Stimulated activated CD8-positive, alpha-beta memory T cell treated with anti-CD3 and anti-CD28 coated beads, Interleukin-2, amount 100 ng/mL, for 1 hour (primary cell): ENCODE data around the gene RNF141.
A peak's percentile ranks its signal among the peaks of the same experiment; 100 is the strongest.

ENCODE experiments used
- DNase-seq, 2 donors: peaks; one replicate each; pipeline ENCODE4 v3.0.0-alpha.2; 2020; ENCODE audit warnings: low read depth in 2 of 2

Gene RNF141, protein sequence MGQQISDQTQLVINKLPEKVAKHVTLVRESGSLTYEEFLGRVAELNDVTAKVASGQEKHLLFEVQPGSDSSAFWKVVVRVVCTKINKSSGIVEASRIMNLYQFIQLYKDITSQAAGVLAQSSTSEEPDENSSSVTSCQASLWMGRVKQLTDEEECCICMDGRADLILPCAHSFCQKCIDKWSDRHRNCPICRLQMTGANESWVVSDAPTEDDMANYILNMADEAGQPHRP

DNA sequence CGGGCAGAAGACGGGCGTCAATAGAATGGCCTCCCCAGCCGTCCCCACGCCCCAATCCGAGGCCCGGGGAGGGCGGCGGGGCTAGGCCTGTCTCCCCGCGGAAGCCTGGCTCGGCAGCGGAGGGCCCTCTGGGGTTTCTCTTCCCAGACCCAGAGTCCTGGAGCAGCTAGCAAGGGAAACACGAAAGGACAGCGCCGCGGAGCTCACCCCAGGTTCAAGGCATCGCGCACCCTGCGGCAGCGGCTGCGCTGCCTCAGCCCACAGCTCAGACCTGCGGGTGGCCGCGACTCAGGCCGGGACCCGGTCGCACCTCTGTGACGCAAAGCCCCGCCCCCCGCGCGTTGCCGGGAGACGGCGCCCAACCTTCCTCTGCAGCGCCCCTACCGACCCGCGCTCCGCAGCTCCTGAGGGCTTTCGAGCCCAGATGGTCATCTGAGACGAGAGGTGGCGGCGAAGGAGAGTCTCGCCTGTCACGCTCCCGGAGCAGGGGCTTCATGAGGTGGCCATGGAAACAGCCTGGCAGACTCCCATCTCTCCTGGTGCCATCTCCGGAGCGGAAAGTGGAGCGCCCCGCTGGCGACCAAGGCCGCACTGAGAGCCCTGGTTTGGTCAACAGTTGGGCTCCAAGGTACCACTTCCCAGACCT is at the start of gene RNF141:
RNF141 (minus strand) TSS at position 273 of the 646 bp plus-strand sequence. CDS start 7,029 bp downstream, outside the sequence.
- DNase-seq: peak; percentile 91 to 92

- no peak for DNase-seq
Observed at GRCh38 chr11:10590218-10590915, 49.4 kb upstream of the RNF141 start.

DNA sequence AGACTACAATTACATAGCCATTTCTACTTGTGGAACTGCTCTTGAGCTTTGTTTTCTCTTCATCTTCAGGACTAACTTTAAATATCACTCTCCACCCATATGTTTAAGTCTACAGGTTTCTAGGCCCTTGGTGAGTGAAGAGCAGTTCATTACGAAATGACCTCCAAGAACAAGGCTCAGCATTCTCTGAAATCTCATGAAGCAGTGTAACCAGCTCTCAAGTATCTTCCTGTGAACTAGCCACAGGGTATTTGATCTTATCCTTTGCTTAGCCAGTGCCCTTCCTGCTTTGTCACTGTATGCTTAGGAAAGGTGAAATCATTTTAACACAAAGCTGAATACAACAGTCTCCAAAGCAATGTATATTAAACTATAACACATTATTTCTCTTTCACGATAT is 47.9 kb upstream of the RNF141 start:
- DNase-seq: no peak

- no peak for DNase-seq
Observed at GRCh38 chr11:10587995-10588394, 47.0 kb upstream of the RNF141 start.

DNA sequence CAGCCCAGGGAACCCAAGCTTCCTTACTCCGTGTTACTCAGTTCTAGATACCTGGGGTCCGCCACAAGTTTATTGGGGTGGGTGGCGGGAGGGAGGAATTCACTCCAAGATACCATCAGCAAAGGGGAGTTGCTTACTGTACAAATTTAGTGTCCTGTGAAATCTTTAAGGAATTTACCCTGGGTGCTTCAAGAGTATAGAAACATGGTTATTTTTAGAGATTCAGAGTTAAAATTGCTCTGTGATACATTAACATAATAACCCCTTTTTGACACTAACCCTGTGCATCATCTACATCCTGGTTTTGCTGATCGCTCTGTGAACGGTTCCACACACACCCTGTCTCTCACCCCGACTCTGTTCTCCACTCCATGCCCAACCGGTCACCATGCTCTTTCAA is 46.4 kb upstream of the RNF141 start:
- no peak for DNase-seq

GRCh38 chr11:10584071-10584501 is 43.1 kb upstream of the RNF141 start:
- DNase-seq: no peak

GRCh38 chr11:10581481-10582019 is 40.6 kb upstream of the RNF141 start:
- DNase-seq: no peak

- no peak for DNase-seq
Observed at GRCh38 chr11:10580623-10581022, 39.6 kb upstream of the RNF141 start.

DNA sequence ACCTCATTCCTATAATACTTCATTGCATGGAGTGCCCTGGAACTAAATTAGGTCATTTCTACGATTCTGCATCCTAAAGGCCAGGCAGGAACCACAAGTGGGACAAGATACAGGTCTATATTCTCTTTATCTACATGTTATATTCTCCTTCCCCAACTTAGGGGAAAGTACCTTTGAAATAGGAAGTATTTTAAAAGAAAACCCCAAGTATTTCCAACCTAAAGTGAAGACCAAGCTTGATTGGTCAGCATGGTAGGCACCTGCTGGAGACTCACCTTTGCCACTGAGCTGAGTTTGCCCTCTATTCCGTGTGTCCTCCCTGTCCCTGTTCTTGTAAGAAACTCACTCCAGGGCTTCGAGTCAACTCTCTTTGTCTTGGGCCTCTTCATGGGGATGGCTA is 38.7 kb upstream of the RNF141 start:
- DNase-seq: no peak

DNA sequence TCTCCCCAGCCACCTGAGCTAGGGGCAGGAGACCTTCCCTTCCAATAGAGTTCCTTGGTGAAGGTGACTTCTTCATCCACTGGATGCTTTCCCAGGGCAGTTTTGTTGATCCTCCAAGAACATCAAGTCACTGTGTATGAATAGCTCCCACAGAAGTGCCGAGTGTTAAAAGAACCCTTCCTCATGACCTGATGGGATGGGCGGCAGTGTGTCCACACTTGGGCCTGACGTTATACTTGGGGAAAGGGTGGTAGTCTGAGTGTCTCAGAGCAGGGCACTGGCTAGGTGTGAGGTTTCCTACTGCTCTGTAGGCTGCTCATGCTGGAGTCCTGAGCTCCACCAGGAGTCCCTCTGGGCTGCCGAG is 35.0 kb upstream of the RNF141 start:
- DNase-seq: no peak

DNA sequence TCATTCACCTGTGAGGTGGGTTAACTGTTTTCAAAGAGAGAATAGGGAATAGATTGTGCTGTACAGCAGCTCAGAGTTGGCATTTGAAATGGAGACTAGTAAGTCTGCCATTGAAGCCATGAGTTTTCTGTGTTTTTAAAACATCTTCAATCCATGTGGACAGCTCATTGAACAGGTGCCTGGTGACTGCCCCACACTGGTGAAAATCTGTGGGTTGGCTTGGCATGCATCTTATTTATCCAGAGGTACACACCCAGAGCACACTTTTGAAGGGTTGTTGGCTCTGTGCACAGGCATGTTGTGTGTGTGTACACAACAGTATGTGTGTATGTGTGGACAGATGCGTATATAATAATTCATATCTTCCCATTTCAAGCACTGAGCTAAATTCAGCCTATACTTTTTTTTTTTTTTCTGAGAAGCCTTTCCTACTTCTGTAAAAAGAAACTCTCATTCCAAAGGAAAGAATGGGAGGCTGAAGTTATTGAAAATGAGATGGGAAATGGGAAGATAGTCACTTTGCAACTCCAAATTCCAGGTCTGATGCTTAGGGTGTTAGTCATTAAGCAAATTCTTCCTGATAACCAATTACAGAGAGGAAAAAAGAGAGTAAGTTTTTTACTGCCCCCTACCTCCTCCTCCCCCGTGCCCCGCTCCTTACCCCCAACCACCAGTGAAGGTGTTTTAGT is 34.5 kb upstream of the RNF141 start:
- no peak for DNase-seq

DNA sequence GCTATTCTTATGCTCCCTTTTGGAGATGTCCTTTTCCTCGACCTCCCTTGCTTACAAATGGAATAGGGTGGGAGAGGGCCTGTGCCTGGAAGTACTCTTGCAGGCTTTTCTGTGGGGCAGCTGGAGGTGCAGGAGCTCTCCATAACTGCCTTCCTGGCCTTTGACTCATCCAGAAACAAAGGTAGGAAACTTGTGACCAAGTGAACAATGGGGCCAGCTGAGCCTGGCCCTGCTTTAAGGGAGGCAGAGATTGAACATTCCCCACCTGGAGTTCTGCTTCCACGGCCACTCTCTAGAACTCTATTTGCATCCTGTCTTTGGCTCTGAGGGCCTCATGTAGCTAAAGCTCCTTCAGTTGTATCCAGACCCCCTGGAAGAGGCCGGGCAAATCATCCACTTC is 32.6 kb upstream of the RNF141 start:
- no peak for DNase-seq

GRCh38 chr11:10573028-10573427 is 32.0 kb upstream of the RNF141 start:
- DNase-seq: no peak

GRCh38 chr11:10572533-10572932 is 31.5 kb upstream of the RNF141 start:
- no peak for DNase-seq

GRCh38 chr11:10568486-10568941 is 27.5 kb upstream of the RNF141 start, which contains the start of gene LYVE1:
Gene LYVE1 (minus strand): TSS chr11:10568665. CDS start chr11:10568532, 133 bp downstream.
- no peak for DNase-seq

- DNase-seq: no peak
Observed at GRCh38 chr11:10567446-10567845, 26.5 kb upstream of the RNF141 start.

GRCh38 chr11:10566257-10566957 is 25.4 kb upstream of the RNF141 start:
- no peak for DNase-seq

DNA sequence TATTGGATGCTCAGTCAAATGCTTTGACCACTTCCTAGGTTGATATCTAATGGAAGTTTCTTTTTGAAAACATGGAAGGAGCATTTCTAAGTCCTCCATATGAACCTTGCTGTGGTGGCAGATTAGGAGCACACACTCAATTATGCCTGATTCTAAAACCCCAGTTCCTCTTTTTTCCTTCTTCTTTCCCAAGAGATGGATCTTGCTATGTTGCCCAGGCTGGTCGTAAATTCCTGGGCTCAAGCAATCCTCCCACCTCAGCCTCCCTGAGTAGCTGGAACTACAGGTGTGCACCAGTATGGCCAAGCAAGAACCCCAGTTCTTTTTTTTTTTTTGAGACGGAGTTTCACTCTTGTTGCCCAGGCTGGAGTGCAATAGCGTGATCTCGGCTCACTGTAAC is 24.5 kb upstream of the RNF141 start:
- no peak for DNase-seq

DNA sequence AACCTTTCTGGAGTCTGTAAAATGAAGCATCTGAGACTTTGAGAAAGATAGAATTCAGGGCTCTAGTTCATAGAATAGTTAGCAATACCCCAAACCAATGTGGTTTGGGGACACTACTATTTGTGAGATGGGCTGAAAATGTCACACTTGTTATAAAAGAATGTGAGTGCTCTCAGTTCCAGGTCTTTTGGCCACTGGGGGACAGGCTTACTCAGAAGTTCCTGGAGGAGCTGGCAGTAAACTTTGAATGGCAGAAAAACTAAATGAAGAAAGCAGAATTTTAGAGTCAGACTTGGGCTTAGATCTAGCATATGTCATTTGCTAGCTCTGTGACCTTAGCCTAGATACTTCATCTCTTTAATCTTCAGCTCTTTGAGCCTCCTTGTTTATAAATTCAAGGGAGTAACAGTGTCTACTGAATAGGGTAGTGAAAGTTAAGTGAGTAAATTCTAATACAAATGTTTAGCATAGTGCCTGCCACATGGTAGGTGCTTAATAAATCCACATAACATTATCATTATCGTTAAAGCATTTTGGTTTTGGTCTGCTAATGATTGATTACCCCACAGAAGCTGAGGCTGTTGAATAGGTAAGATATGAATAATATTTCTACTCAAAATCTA is 23.8 kb upstream of the RNF141 start:
- no peak for DNase-seq

GRCh38 chr11:10564030-10564429 is 23.0 kb upstream of the RNF141 start:
- DNase-seq: no peak

- DNase-seq: no peak
Observed at GRCh38 chr11:10561947-10562346, 21.0 kb upstream of the RNF141 start.
